GM21423 (cell line): Measurements from ENCODE around the gene C16orf90.

Source experiments
- ATAC-seq: cut with Tn5 transposase; IDR thresholded peaks from one replicate; pipeline ENCODE4 v1.9.1; 2021; ENCODE audit warnings: mild to moderate bottlenecking, moderate library complexity; ENCODE audit not compliant: unreplicated experiment

Gene C16orf90

GRCh38 chr16:3467921-3468320, 27.4 kb downstream of the C16orf90 start:
- ATAC-seq: no peak

DNA sequence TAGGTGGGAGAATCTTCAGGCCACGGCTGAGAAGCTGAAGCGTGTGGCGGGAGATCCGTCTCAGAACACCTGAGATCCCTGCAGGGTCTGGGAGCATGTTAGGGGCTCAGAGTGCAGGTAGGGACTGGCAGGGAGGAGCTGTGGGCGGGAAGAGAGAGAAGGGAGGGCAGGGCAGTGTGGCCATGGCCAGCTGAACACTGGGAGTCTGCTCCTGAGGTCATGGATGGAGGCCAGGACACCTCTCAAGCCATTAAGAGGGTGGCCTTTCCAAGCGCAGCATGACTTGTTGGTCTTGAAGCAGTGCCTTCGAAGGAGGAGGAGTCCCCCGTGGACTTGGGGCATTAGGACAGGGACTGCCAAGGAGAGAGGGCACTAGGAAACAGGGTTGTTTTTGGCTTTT, 28.1 kb downstream of the C16orf90 start:
- no peak for ATAC-seq

DNA sequence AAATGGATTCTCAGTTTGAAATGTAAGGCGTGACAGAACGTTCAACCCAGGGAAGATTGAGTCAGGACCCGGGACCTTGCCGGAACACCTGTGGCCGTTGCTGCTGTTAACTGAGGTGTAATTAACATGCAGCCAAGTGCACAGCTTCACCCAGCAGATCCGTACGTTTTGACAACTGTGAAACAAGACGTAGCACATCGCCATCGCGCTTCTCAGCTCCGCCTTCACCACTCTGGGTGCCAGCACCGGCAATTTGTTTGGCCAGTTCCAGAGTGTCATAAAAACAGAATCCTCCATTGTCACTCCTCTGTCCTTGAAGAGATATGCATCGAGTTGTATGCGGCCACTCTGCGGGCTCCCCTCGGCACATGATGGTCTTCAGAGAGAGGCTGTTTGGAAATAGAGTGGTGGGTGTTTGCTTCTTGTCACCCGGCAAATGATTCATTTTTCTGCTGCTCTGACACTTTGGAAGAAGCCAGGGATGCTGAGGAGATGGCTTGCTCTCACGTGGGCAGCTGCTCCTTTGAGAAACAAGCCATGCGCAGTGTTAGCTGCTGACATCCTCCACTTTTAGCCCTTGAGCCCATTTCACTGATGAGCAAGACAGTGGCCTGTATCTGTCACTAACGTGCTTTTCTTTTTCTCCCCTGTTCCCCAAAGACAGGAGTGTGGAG, 29.2 kb downstream of the C16orf90 start:
- no peak for ATAC-seq

- no peak for ATAC-seq
These were observed 30.0 kb downstream of the C16orf90 start for GRCh38 chr16:3465301-3465700.

DNA sequence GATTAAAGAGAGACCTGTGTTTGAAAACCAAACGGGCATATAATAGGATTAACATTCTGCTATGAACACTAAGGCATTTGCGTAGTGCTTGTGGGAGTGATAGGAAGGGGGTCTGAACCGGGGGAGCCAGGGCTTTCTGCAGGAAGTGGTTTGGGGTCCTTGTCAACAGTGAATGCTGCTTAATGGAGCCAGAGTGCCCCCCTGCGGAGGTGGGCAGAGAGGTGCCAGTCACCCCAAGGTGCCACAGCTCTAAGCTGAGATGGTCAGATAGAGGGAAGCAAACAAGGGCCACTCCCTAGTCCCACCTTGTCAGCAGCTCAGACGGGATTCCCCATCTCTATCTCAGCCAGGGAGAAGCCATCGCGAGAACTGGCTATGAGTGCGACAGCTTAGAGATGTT, 34.1 kb downstream of the C16orf90 start:
- ATAC-seq: no peak

GRCh38 chr16:3460585-3460984, 34.7 kb downstream of the C16orf90 start:
- ATAC-seq: no peak

DNA sequence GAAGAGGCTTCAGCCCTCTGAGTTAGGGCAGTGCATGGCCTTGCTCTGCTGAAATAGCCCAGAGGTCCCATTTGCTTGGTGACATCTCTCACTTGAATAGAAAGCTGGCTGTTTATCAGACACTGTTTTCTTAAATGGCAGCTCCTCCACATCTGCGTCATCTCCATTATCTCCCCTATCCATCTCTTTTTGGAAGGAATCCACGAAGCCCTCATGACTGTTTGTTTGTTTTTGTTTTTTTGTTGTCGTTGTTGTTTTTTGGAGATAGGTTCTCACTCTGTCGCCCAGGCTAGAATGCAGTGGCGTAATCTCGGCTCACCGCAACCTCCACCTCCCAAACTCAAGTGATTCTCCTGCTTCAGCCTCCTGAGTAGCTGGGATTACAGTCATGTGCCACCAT, 35.2 kb downstream of the C16orf90 start:
- no peak for ATAC-seq

GRCh38 chr16:3459401-3460090, 35.7 kb downstream of the C16orf90 start:
- ATAC-seq: no peak

- ATAC-seq: no peak
These were observed 36.4 kb downstream of the C16orf90 start for GRCh38 chr16:3458852-3459361.

GRCh38 chr16:3458278-3458851, 36.9 kb downstream of the C16orf90 start:
- peak; percentile 19 for ATAC-seq

DNA sequence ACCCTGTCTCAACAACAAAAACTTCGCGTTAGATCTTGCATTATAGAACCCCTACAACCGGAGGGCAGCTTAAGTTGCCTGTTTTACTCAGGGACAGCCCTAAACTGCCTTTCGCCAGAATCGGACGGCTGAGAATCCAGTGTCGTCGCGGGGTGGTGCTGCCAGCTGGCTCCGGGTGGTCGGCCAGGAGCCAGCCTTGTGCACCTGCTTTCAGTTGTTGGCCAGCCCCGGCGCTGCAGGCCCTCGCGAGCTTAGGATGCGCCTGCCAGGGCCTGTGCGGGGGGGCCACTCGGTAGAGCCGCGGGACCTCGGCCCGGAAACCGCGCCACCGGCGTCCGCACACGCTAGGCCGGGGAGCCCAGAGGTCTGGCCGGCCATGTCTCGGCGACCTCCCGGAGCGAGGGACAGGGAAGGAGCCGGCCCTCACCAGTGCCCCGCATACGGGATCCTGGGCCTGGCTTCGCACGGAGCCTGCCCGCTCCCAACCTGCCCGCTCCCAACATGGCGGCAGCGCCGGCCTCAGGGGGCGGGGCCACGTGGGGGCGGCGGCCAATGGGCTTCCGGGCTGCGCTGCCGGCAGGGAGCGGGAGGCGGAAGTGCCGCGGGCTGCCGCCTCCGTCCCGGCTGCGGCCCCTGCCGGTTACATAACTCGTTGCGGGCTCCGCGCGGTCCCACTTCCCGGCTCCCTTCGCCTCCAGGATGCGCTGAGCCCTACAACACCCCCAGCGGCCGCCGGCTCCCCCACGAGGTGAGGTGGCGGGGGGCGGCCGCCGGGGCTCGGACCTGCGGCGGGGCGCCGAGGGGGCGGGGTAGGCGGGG, 37.6 kb downstream of the C16orf90 start:
- ATAC-seq: peak; percentile 64

- ATAC-seq: no peak
These were observed 40.6 kb downstream of the C16orf90 start for GRCh38 chr16:3454631-3455147.

- ATAC-seq: no peak
These were observed 41.2 kb downstream of the C16orf90 start for GRCh38 chr16:3454093-3454492.

DNA sequence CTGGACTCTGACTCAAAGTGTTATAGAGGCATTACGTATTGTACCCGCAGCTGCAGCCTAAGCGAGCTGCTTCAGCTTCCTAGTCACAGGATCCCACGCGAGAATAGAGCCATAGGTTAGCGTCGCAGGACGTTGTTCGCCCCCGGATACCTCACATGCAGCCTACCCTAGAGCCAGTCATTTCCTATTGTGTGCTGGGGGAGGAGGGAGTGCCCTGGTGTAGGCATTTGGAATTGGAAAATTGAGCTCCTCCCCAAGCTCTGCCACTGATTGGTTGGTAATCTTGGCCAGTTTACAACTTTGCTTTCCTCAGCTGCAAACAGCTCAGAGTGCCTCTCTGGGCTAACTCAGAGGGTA, 51.3 kb downstream of the C16orf90 start:
- ATAC-seq: no peak
